ENCODE results near the gene CASK. TPM values are rescaled to one million over a fixed set of nuclear protein-coding genes. Genes with fewer than 3 reads are reported as not detected.
A peak's percentile ranks its signal among the peaks of the same experiment; 100 is the strongest.

Gene CASK
- total RNA-seq, 2 donors from 2014 or later = 22.3 to 27.4 TPM

GRCh38 chrX:41785685-41786084, 137.7 kb downstream of the CASK start:
- 81 to 82% methylated on average over 2 of the region's 2 CpGs for WGBS, 2 donors
- no peak for TF ChIP-seq POLR2A (IDR thresholded peaks at IDR 0.05)
- TF ChIP-seq CTCF (IDR thresholded peaks at IDR 0.05) = no peak

GRCh38 chrX:41781500-41781899, 141.9 kb downstream of the CASK start:
- Histone ChIP-seq H3K4me3 (no peak overlapping the region), H3K36me3 (replicated peaks in 1 of 2; ENCODE audit: insufficient read depth in 1 of 2, low read depth in 2 of 2) (no peaks in the 10 kb centered on the region), H3K27ac (no peak overlapping the region), H3K4me1 (peaks cover 7% of the 10 kb centered on the region), H3K9me3 (no peaks in the 10 kb centered on the region), H3K27me3 (no peaks in the 10 kb centered on the region)
- DNase-seq = peak in 1 of 4 donors; percentile 14
- intact Hi-C loops (cut with DNase I) = no loop called here
- 5 to 8% methylated on average over 2 of the region's 2 CpGs for WGBS, 2 donors
- TF ChIP-seq POLR2A (IDR thresholded peaks at IDR 0.05) (no peak), CTCF (IDR thresholded peaks at IDR 0.05) (peak; percentile 40 to 72 (median 57))
- ATAC-seq = peak; percentile 56

More at GRCh38 chrX:41785685-41786084, 137.7 kb downstream of the CASK start:
- Histone ChIP-seq H3K36me3 (replicated peaks in 1 of 2; ENCODE audit: insufficient read depth in 1 of 2, low read depth in 2 of 2) (no peaks in the 10 kb centered on the region), H3K27ac (no peak overlapping the region), H3K9me3 (no peaks in the 10 kb centered on the region), H3K27me3 (no peaks in the 10 kb centered on the region), H3K4me1 (no peaks in the 10 kb centered on the region), H3K4me3 (no peak overlapping the region)
- ATAC-seq (no peak), DNase-seq (no peak)
- intact Hi-C loops (cut with DNase I) = no loop called here

DNA sequence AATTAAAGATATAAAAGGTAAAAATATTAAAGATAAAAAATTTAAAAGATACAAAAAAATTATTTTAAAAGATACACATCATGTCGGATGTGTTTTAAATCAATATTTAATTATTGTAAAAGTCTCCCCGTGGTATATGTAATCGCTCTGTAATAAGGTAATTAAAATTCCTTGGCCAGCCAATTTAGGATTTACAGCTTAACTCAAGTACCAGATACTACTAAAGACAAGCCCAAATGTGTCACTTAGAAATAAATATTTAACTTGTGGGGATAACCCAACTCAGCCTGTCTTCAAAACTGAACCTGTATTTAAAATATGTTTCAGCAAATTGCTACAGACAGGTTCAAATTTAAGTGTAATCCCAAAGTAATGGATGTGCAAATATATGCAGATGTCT, 143.4 kb downstream of the CASK start:
- intact Hi-C loops (cut with DNase I) = no loop called here
- Histone ChIP-seq H3K4me3 (no peak overlapping the region), H3K36me3 (replicated peaks in 1 of 2; ENCODE audit: insufficient read depth in 1 of 2, low read depth in 2 of 2) (no peaks in the 10 kb centered on the region), H3K27me3 (no peaks in the 10 kb centered on the region), H3K9me3 (no peaks in the 10 kb centered on the region), H3K4me1 (peaks cover 7% of the 10 kb centered on the region), H3K27ac (no peak overlapping the region)
- ATAC-seq = no peak
- WGBS, 2 donors = 40 to 47% methylated on average over 3 of the region's 3 CpGs
- no peak for DNase-seq
- TF ChIP-seq CTCF (IDR thresholded peaks at IDR 0.05) (no peak), POLR2A (IDR thresholded peaks at IDR 0.05) (no peak)

DNA sequence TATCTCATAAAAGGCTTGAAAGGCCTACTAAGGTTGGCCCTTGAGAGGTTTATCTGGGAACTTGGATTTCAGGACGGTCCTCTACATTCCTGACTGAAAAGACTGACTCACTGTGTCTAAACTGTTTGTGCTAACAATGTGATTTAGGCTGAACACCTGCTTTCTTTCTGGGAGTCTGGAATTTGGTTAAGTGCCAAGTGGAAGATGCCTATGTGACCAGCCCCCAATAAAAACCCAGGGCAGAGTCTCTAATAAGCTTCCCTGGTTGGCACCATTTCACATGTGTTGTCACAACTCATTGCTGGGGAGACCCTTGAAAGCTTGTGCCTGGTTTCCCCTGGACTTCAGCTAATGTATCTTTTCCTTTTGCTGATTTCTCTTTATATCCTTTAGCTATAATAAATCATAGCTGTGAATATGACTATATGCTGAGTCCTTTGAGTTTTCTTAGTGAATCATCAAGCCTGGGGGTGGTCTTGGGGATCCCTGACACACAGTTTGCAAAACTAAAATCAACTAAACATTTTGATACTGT, 144.3 kb downstream of the CASK start:
- TF ChIP-seq CTCF (IDR thresholded peaks at IDR 0.05) (no peak), POLR2A (IDR thresholded peaks at IDR 0.05) (no peak)
- H3K27ac ChIP-seq = no peak overlapping the region

GRCh38 chrX:41761702-41762101, 161.7 kb downstream of the CASK start:
- no peak overlapping the region for H3K4me3 ChIP-seq
- no peaks in the 10 kb centered on the region for H3K27me3 ChIP-seq
- TF ChIP-seq POLR2A (IDR thresholded peaks at IDR 0.05) = no peak
- no peak for TF ChIP-seq CTCF (IDR thresholded peaks at IDR 0.05)
- intact Hi-C loops (cut with DNase I) = no loop called here
- DNase-seq = no peak
- H3K4me1 ChIP-seq = peaks cover 20% of the 10 kb centered on the region
- H3K9me3 ChIP-seq = no peaks in the 10 kb centered on the region
- no peaks in the 10 kb centered on the region for H3K36me3 ChIP-seq (replicated peaks in 1 of 2; ENCODE audit: insufficient read depth in 1 of 2, low read depth in 2 of 2)
- ATAC-seq = no peak
- H3K27ac ChIP-seq = peak overlapping the region in 3 of 4 donors; percentile 32 to 70 (median 50)

More for the DNA sequence above, 144.3 kb downstream of the CASK start:
- DNase-seq = no peak
- H3K36me3 ChIP-seq (replicated peaks in 1 of 2; ENCODE audit: insufficient read depth in 1 of 2, low read depth in 2 of 2) = no peaks in the 10 kb centered on the region
- peaks cover 7% of the 10 kb centered on the region for H3K4me1 ChIP-seq
- H3K9me3 ChIP-seq = no peaks in the 10 kb centered on the region
- H3K27me3 ChIP-seq = no peaks in the 10 kb centered on the region
- intact Hi-C loops (cut with DNase I) = no loop called here
- ATAC-seq = no peak
- H3K4me3 ChIP-seq = no peak overlapping the region
- 8 to 20% methylated on average over 1 of the region's 1 CpG for WGBS, 2 donors
